CD4-positive, alpha-beta T cell (primary cell): ENCODE results near the gene DCPS. TPM values are rescaled to one million over a fixed set of nuclear protein-coding genes. Genes with fewer than 3 reads are reported as not detected.
"Not testable (repeated sequence)": the region's sequence is repeated elsewhere in the genome, so short reads cannot be mapped to it uniquely, and the experiment has no call there.

Experiments used
- ATAC-seq: fragments of 200-7000 bp; cut with Tn5 transposase; one replicate; pipeline ENCODE4 v1.10.0; 2022; ENCODE audit warnings: mild to moderate bottlenecking; ENCODE audit not compliant: poor library complexity
- CTCF ChIA-PET: fragments of 350-600 bp; sonication (Branson Sonifier 250); formaldehyde crosslinking; loops from one replicate; lab custom pipeline; 2021; ENCODE audit warnings: antibody characterized with exemption, inconsistent platforms; lab: Charles Lee
- POLR2A ChIA-PET: fragments of 350-600 bp; sonication (Branson Sonifier 250); formaldehyde crosslinking; loops from one replicate; lab custom pipeline; 2021; ENCODE audit warnings: antibody characterized with exemption, inconsistent platforms; lab: Charles Lee
- DNase-seq, 14 experiments: peaks; one replicate each; pipeline ENCODE4 v3.0.0-alpha.2; 2013 to 2020; ENCODE audit warnings: mixed read lengths in 2 of 14
- H3K27ac ChIP-seq, 2 donors: one replicate each; pipeline versions ENCODE4 v1.5.1 to v1.7.0; 2013; ENCODE audit warnings: low read length in 2 of 2, low read depth in 1 of 2, mild to moderate bottlenecking in 1 of 2
- H3K27me3 ChIP-seq, 2 experiments: 1 replicate in 1 of 2; 2 replicates in 1 of 2; pipeline versions ENCODE4 v1.6.1 to v1.7.0; 2013; ENCODE audit warnings: low read length in 2 of 2, control low read depth in 1 of 2, mild to moderate bottlenecking in 1 of 2, moderate library complexity in 1 of 2; ENCODE audit not compliant: insufficient read depth in 2 of 2, control insufficient read depth in 1 of 2
- H3K36me3 ChIP-seq: one replicate; pipeline ENCODE4 v1.6.1; 2013; ENCODE audit warnings: low read length, control low read depth; ENCODE audit not compliant: insufficient read depth
- H3K4me1 ChIP-seq: one replicate; pipeline ENCODE4 v1.6.1; 2013; ENCODE audit warnings: low read length, control low read depth; ENCODE audit not compliant: insufficient read depth
- H3K4me3 ChIP-seq: one replicate; pipeline ENCODE4 v1.5.1; 2013; ENCODE audit warnings: mild to moderate bottlenecking, low read length, moderate library complexity
- H3K9me3 ChIP-seq, 2 experiments: 1 replicate in 1 of 2; 2 replicates in 1 of 2; pipeline versions ENCODE4 v1.6.1 to v1.7.0; 2013; ENCODE audit warnings: low read length in 2 of 2, mild to moderate bottlenecking in 2 of 2, control low read depth in 1 of 2, moderate library complexity in 1 of 2; ENCODE audit not compliant: control insufficient read depth in 1 of 2, insufficient read depth in 1 of 2
- H3K27ac Mint-ChIP-seq: one replicate; pipeline ENCODE4 v1.8.0; 2020; ENCODE audit warnings: mixed read lengths
- H3K27me3 Mint-ChIP-seq: one replicate; pipeline ENCODE4 v1.8.0; 2021; ENCODE audit warnings: mixed read lengths
- H3K36me3 Mint-ChIP-seq: one replicate; pipeline ENCODE4 v1.8.0; 2021; ENCODE audit warnings: low read depth, mixed read lengths
- H3K4me1 Mint-ChIP-seq: one replicate; pipeline ENCODE4 v1.8.0; 2021; ENCODE audit warnings: low read depth, mixed read lengths
- H3K4me3 Mint-ChIP-seq: one replicate; pipeline ENCODE4 v1.8.0; 2020; ENCODE audit warnings: mild to moderate bottlenecking, mixed read lengths
- H3K9me3 Mint-ChIP-seq: one replicate; pipeline ENCODE4 v1.8.0; 2020; ENCODE audit warnings: mixed read lengths
- intact Hi-C, 2 experiments: fragments of 100-400 bp; cut with DNase I in 1 of 2; cut with micrococcal nuclease in 1 of 2; formaldehyde crosslinking; loops; one replicate each; pipeline versions ENCODE4 v1.15.1 to v1.9.0; 2023 to 2025; cut with DNase I, micrococcal nuclease
- total RNA-seq, 174 experiments: library from RNA in 2 of 174; stranded (reverse) in 2 of 174; gene quantifications; one replicate each; pipeline ENCODE4 v1.2.3 and lab custom pipeline; 2021 to 2026
- TF ChIP-seq, protein P1 (sequence below): fragments of 200-600 bp; IDR thresholded peaks from one replicate; pipeline ENCODE4 v1.8.0; 2022; ENCODE audit warnings: antibody characterized with exemption, mild to moderate bottlenecking

The DCPS gene
- total RNA-seq, 2 experiments from 2014 or later, result 6.2 to 6.3 TPM

DNA sequence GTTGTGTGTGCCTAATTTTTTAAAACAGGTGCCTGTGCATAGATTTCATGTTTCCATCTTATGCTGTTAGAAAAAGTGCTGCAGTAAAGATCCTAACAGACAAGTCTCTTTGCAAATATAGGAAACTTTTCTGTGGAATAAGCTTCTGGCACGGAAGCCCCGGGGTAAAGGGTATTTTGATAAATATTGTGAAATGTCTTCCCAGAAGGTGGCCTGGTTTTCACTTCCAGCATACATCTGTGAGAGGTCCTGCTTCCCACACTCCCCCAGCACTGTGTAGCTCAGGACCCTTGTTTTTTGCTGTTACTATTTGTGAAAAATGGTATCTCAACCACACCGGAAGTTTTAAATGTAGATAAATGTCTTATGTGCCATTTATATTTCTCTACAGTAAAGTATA is 66.2 kb downstream of the DCPS start:
- Mint-ChIP-seq H3K27me3 (no peaks in the 10 kb centered on the region), H3K4me3 (no peak overlapping the region), H3K36me3 (no peaks in the 10 kb centered on the region), H3K4me1 (no peaks in the 10 kb centered on the region), H3K27ac (no peak overlapping the region), H3K9me3 (no peaks in the 10 kb centered on the region)
- intact Hi-C loops, result no loop called here
- POLR2A ChIA-PET, result no interaction called here
- no peaks in the 10 kb centered on the region for H3K4me1 ChIP-seq
- CTCF ChIA-PET, result no interaction called here
- no peak overlapping the region for H3K4me3 ChIP-seq
- H3K27me3 ChIP-seq, result no peaks in the 10 kb centered on the region
- H3K27ac ChIP-seq, result no peak overlapping the region
- no peaks in the 10 kb centered on the region for H3K9me3 ChIP-seq
- H3K36me3 ChIP-seq, result no peaks in the 10 kb centered on the region
- ATAC-seq, result no peak
- DNase-seq, result no peak
- TF ChIP-seq, protein P1, sequence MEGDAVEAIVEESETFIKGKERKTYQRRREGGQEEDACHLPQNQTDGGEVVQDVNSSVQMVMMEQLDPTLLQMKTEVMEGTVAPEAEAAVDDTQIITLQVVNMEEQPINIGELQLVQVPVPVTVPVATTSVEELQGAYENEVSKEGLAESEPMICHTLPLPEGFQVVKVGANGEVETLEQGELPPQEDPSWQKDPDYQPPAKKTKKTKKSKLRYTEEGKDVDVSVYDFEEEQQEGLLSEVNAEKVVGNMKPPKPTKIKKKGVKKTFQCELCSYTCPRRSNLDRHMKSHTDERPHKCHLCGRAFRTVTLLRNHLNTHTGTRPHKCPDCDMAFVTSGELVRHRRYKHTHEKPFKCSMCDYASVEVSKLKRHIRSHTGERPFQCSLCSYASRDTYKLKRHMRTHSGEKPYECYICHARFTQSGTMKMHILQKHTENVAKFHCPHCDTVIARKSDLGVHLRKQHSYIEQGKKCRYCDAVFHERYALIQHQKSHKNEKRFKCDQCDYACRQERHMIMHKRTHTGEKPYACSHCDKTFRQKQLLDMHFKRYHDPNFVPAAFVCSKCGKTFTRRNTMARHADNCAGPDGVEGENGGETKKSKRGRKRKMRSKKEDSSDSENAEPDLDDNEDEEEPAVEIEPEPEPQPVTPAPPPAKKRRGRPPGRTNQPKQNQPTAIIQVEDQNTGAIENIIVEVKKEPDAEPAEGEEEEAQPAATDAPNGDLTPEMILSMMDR, result no peak

DNA sequence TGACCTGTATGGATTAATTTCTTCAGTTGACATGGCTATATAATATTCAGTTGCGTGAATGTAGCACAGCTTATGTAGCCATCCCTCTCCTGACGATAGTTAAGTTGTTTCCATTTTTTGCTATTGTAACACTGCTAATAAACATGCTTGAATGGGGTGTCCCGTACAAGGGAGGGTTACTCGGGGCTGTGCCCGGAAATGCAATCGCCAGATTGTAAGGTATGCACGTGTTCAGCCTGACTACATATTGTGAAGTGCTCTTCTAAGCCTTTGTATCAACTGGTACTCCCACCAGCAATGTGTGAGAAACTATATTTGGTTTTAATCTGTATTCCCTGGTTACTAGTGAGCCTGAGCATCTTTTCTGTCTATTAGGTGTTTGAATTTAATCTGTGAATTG is 67.7 kb downstream of the DCPS start:
- no peaks in the 10 kb centered on the region for H3K36me3 Mint-ChIP-seq
- H3K4me1 ChIP-seq, result no peaks in the 10 kb centered on the region
- ChIA-PET POLR2A (no interaction called here), CTCF (no interaction called here)
- TF ChIP-seq, protein P1, result no peak
- ATAC-seq (no peak), DNase-seq (no peak)
- H3K9me3 ChIP-seq, result no peaks in the 10 kb centered on the region
- H3K9me3 Mint-ChIP-seq, result no peaks in the 10 kb centered on the region
- no peaks in the 10 kb centered on the region for H3K36me3 ChIP-seq
- H3K27ac ChIP-seq, result no peak overlapping the region
- intact Hi-C loops, result no loop called here
- no peaks in the 10 kb centered on the region for H3K27me3 Mint-ChIP-seq
- H3K27me3 ChIP-seq, result no peaks in the 10 kb centered on the region
- H3K4me3 ChIP-seq, result no peak overlapping the region
- H3K4me3 Mint-ChIP-seq, result no peak overlapping the region
- H3K4me1 Mint-ChIP-seq, result no peaks in the 10 kb centered on the region
- H3K27ac Mint-ChIP-seq, result no peak overlapping the region

DNA sequence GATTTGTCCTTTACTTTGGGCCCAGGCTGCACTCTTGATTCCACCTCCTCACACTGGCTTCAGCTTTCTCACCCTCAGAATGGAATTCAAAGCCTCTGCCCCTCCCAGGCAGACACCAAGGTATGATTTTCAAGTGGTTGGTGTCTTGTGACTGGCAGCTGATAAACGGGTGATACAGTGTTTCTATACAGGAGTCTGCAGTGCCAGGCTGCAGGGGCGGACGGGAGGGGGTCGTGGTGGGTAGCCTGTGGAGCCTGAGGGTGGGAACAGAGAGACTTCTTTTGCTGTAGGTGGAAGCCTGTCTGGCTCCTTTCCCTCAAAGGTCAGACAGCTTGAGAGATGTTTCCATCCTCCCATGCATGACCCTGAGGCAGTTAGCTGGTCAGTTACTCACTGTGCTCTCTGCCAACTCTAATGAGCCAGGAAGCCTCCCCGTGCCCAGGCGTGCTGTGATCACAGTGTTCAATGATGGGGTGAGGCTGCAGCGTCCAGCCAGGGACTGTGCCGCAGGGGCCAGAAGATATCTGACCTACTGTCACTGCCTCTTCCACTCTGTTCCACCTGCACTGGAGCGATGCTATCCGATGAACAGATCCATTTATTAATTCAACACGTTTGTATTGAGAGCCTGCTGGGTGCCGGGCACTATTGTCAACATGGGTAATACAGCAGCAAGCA is 69.7 kb downstream of the DCPS start:
- H3K4me3 ChIP-seq, POLR2A ChIA-PET, H3K4me1 ChIP-seq, H3K9me3 ChIP-seq, H3K27me3 Mint-ChIP-seq, H3K4me1 Mint-ChIP-seq, H3K4me3 Mint-ChIP-seq, H3K27me3 ChIP-seq, DNase-seq, intact Hi-C loops, H3K27ac Mint-ChIP-seq, CTCF ChIA-PET, H3K9me3 Mint-ChIP-seq, H3K36me3 Mint-ChIP-seq, ATAC-seq, H3K27ac ChIP-seq, H3K36me3 ChIP-seq: not testable (repeated sequence)

DNA sequence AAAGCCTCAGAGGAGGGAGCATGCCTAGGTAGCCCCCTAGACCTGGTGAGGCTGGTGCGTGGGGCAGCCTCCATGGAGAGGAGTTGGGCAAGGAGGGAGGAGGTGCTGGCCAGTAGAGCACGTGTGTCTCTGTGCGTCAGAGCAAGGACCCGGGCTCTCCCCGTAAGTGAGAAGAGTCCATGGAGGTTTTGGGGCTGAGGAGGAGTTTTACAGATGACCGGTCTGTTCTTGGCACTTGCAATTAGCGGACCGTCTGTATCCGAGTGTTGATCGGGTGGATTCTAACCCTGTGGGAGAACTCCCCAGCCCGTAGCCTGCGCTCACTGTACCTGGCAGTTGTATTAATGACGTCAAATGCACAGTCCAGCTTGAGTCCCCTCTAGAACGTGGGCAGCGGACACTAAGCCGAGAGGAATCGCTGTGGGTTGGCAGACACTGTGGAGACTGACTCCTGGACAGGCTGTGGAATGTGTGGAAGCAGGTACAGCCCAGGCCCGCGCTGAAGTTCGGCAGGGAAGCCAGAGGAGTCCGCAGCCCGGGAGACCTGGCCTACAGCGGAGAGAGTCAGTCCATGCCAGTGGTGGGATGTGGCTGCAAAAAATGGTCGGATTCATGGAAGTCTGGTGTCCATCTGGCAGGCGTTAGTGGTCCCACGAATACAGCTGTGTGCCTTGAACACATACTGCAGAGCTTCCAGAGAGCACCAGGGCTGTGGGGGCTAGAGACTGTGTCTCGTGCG is 70.9 kb downstream of the DCPS start:
- H3K9me3 Mint-ChIP-seq, H3K27ac Mint-ChIP-seq, CTCF ChIA-PET, H3K36me3 ChIP-seq, H3K27ac ChIP-seq, H3K4me1 Mint-ChIP-seq, H3K36me3 Mint-ChIP-seq, POLR2A ChIA-PET, H3K27me3 ChIP-seq, intact Hi-C loops, H3K4me1 ChIP-seq, DNase-seq, H3K27me3 Mint-ChIP-seq, H3K9me3 ChIP-seq, H3K4me3 ChIP-seq, ATAC-seq, H3K4me3 Mint-ChIP-seq: not testable (repeated sequence)
